GM18508 (cell line): ENCODE results near the gene HOXC10.

Experiments used
- ATAC-seq: cut with Tn5 transposase; IDR thresholded peaks from one replicate; pipeline ENCODE4 v1.9.1; 2021; ENCODE audit warnings: moderate number of reproducible peaks; ENCODE audit not compliant: insufficient read depth, unreplicated experiment

Gene HOXC10

DNA sequence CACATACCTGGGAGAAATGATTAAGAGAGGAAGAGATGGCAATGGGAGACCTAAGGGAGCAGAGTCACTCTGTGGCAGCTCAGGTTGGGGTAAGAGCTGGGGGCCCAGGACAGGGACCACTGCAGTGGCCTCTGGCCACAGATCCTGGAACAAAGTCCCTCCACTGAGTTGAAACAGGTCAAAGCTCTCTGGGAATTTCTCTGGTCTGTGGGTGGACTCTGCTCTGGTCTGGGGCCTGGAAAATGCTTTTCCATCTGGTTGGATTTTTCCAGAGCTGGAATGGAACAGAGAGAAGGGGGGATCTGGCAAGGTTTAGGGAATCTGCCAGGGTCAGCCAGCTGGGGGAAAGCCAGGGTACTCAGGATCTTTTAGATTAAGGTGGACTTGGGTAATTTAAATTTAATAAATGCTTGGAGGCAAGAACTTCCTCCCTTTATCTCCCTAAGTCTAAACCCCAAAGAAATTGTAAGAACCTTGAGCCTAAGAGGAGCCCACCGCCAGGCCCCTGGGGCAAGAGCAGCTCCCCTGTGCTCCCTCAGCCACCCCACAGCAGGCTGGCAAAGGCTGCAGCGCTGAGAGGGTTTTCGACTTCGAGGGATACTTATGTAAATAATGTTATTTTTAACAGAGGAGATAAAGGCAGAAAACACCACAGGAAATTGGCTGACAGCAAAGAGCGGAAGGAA is 3.7 kb downstream of the HOXC10 start:
- ATAC-seq, result no peak

DNA sequence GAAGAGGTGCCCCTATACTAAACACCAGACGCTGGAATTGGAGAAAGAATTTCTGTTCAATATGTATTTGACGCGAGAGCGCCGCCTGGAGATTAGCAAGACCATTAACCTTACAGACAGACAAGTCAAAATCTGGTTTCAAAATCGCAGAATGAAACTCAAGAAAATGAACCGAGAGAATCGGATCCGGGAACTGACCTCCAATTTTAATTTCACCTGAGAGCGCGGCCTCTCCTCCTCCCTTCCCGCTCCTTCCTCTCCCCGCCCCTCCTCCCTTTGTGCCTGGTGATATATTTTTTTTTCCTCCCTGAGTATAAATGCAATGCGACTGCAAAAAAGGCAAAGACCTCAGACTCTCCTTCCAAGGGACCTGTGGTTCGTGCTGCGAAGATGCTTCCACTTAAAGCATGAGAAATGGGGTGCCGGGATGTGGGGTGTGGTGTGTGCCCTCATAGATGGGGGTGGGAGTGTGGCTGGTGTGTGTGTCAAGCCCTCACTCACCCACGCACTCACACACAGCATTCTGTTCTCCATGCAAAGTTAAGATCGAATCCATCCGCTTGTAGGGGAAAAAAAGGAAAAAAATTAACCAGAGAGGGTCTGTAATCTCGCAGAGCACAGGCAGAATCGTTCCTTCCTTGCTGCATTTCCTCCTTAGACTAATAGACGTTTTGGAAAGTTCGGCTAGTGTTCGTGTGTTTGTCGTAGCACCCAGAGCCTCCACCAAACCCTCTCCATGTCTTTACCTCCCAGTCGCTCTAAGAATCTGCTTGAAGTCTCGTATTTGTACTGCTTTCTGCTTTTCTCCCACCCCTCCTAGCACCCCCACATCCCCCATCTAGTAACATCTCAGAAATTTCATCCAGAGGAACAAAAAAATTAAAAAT is 4.5 kb downstream of the HOXC10 start:
- ATAC-seq, result no peak

GRCh38 chr12:53990311-53991076 is 5.5 kb downstream of the HOXC10 start:
- ATAC-seq, result no peak

GRCh38 chr12:53991077-53991460 is 6.1 kb downstream of the HOXC10 start:
- no peak for ATAC-seq

DNA sequence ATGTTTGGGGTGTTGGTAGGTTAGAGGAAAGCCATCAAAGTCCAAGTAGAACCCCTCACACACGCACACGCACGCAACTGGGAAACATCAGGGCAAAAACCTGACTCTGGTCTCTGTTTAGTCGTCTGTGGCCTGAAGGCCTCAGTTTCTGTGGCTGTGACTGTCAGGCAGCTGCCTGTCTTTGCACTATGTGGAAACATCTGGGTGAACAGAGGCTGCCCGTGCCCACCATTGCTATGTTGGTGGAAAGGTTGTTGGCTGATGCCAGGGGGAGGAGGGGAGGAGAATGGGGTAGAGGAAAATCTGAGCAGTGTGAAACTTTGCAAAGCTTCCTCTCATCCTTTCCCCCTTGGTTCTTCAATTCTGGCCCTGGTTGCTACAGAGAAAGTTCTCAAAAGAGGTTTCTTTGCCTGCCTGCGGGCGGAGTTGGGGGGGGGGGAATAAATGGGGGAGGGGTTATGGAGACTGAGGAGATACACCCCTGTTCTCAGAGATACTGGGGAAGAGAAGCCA is 7.5 kb downstream of the HOXC10 start:
- no peak for ATAC-seq

DNA sequence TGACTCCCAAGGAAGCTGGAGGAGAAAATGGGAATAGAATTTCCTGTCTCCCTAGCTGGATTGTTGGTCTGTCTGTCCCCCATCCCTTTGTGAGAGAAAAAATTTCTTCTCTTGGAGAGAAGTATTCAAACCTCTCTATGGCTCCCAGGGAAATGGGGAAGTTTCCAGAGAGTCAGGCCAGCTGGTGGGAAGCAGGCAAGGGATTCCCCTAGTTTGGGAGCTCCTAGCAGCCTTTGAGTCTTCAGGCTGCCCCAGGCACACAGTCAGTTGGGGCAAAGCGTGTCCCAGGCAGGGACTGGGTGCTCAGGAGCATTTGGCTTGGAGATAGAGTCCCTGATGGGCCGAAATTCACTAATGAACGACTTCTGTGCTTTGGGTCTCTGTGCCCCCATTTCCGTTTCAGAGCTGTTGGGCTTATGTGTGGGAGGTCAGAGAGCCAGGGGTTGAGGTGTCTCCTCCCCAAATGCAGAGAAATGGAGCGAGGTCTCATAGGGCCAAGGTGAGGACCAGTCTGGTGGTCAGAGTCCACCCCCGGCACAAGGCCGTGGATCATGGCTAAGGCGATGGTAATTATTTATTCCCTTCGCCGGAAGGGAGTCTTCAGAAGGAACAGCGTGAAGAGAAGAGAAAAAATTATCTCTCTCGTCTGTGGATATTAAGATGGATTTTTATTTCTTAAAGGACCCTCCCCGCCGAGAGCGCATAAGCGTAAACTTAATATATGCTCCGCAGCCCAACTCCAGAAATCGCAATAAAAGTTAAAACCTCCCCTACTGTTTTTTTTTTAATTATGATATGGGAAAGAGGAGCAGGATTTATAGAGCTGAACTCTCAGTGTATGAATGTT is 8.4 kb downstream of the HOXC10 start:
- ATAC-seq, result no peak

DNA sequence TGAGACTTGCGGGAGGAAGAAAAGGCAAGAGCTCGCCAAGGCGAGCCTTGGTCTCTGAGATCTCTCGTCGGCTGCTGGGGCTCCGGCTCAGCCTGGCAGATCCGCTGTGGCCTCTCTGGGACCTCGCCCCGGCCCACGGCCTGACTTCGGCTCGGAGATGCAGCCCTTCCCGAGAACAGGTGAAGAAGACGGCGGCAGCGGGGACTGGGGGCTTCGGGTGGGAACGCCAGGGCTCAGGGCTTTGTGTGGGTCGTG is 9.0 kb downstream of the HOXC10 start:
- ATAC-seq, result no peak

GRCh38 chr12:53994264-53995001 is 9.5 kb downstream of the HOXC10 start:
- no peak for ATAC-seq

DNA sequence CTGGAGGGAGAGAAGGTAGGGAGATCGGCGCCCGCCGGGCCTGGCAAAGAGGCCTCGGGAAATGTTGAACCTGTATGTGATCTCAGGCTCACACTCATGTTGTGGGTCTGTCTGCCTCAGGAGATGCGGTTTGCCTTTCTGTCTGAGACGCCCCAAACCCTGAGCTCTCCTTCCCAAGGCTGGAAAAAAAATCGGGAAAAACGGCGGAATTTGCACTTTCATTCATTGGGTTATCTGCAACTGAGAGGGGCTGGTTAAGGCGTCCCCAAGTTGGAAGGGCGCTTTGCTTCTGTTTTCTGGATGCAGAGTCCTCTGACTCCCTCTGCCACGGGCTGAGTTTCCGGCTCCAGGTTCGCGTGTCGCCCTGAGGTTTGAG is 10.0 kb downstream of the HOXC10 start:
- no peak for ATAC-seq

DNA sequence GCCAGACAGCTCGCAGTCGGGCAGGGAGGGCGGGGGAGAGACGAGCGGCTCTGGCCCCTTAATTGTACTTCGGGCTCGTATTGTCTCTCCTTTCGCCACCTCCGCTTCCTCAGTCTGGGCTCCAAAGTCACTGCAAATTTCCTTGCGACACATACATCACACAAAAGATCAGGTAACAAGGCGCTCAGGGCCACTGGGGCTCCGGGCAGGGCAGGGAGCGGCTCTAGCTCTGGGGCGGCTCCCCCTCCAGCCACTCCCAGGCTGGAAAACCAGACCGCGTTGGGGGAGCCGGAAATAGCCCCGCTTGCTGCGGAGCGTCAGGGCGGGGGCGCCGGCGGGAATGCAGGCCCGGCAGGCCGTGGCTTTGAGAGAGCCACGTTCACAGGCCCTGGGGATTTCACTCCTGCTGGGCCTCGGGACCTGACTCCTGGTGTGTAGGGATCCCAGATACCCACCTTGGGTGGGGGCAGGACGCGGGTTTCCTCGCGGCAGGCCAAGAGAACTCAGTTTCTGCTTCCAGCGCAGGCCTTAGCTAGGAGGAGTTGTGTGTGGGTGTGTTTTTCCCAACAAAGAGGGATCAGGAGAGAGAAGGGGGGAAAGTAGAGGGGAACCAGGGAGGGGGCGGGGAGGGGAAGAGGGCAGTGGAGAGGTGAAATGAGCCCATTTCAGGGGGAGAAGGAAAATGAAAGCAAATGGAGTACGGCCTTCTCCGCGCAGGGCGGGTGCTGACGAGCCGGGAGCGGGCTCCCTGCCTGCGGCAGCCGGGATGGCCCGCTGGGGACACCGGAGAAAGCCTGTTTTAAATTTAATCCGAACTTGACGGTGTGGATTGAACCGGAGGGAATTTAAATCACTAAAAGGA is 10.7 kb downstream of the HOXC10 start:
- ATAC-seq, result no peak

GRCh38 chr12:53996240-53997203 is 11.6 kb downstream of the HOXC10 start:
- ATAC-seq, result no peak

GRCh38 chr12:53997204-53998109 is 12.5 kb downstream of the HOXC10 start:
- ATAC-seq, result no peak

GRCh38 chr12:53998110-53998899 is 13.4 kb downstream of the HOXC10 start:
- no peak for ATAC-seq

GRCh38 chr12:53998900-53999236 is 13.9 kb downstream of the HOXC10 start:
- no peak for ATAC-seq

GRCh38 chr12:53999559-54000115 is 14.7 kb downstream of the HOXC10 start:
- no peak for ATAC-seq
